GM19351 (cell line): ENCODE data around the gene DDX25.
"Not testable (repeated sequence)": the region's sequence is repeated elsewhere in the genome, so short reads cannot be mapped to it uniquely, and the experiment has no call there.

Experiments
- ATAC-seq: cut with Tn5 transposase; IDR thresholded peaks from one replicate; pipeline ENCODE4 v1.9.1; 2021; ENCODE audit warnings: mild to moderate bottlenecking, moderate library complexity; ENCODE audit not compliant: unreplicated experiment

DDX25 gene

DNA sequence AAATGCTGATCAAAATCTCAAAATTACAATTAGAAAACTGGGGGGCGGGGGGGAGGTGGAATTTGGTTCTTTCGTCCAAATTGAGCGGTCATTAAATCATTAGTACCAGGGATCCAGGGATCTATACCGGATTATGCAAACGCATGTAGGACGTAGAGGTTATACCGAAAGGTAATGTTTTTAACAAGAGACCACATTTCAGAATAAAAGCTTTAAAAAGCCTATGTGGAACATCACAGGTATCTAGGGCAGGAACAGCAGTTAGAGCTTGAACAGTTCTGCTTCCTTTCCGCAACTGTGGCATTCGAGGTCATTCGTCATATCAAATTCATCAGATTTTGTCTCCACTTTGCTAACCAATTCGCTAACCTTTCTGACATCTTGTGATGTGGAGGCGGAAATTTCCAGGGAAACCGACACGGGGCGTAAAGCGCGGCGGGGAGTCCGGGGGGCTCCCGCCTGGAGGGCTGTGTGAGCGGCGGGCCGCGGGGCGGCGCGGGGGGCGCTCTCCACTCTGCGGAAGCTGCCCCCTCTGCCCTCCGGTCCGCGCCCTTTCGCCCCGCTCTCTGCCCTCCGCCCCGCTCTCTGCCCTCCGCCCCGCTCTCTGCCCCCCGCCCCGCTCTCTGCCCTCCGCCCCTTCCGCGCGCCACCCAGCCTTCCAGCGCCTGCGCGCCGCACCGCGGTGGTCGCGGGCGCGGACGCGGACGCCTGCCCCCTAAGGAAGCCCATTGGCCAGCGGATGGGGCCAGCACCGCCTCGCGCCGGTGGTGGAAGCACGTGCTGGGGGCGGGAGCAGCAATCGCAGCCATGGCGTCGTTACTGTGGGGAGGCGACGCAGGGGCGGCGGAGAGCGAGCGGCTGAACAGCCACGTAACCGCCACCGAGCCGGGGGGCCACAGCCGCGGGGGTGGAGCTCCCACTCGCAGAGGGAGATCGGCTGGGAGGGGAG is at the start of gene DDX25:
TSS of gene DDX25 (plus strand) at position 798 of the 949 bp plus-strand sequence. CDS start at position 808, 10 bp downstream.
- ATAC-seq, result no peak

DNA sequence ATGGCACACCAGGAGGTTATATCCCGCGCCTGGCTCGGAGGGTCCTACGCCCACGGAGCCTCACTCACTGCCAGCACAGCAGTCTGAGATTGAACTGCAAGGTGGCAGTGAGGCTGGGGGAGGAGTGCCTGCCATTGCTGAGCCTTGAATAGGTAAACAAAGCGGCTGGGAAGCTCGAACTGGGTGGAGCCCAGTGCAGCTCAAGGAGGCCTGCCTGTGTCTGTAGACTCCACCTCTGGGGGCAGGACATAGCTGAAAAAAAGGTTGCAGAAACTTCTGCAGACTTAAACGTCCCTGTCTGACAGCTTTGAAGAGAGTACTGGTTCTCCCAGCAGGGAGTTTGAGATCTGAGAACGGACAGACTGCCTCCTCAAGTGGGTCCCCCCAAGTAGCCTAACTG is 46.6 kb upstream of the DDX25 start:
- not testable (repeated sequence) for ATAC-seq

- not testable (repeated sequence) for ATAC-seq
These were observed 41.5 kb upstream of the DDX25 start for GRCh38 chr11:125862786-125863185.

GRCh38 chr11:125865354-125865753 is 39.0 kb upstream of the DDX25 start:
- ATAC-seq, result not testable (repeated sequence)

DNA sequence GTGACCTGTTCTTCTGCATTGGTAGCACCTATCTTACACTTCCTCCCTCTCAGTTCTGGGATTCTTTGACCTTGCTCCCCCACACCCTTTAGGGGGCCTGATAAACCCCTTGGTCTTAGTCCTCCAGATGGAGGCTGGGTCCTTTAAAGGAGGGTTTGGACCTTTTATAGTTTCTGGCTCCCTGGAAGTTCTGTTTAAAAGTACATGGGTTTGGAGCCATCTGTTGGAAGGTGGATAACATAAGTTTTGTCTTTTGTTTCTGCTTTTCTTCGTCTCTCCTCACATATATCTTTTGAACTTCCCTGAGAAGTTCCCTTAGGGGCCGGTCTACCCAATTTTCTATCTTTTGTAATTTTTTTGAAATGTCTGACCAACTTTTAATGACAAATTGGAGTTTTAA is 34.8 kb upstream of the DDX25 start:
- ATAC-seq, result no peak

GRCh38 chr11:125871391-125872137 is 32.7 kb upstream of the DDX25 start:
- ATAC-seq, result no peak

- ATAC-seq, result no peak
These were observed 32.2 kb upstream of the DDX25 start for GRCh38 chr11:125872138-125872491.

- ATAC-seq, result peak; percentile 13
These were observed 30.3 kb upstream of the DDX25 start for GRCh38 chr11:125873881-125874555.

DNA sequence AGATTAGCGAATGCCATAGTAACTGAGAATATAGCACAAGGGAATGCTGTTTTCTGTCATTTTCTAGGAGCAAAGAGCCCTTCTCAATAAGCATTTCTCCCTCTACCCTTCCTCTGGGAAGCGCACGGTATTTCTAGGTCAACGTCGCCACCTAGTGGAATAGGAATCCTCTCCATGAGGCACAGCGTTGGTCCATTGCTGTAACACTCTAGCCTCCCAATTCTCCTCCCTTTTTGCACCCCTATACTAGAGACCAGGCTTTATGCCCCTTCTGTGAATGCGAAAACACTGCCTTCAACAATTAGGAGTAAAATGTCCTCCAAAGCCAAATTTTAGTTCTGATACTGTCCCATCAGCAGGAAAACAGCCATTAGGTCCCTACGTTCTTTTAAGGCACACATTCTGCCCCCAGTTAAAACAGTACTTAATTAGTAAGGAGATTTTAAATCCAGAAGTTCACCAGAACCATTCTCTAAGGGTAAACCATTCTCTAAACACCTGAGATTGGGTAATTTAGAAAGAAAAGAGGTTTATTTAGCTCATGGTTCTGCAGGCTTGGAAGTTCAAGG is 29.7 kb upstream of the DDX25 start:
- peak; percentile 85 for ATAC-seq

DNA sequence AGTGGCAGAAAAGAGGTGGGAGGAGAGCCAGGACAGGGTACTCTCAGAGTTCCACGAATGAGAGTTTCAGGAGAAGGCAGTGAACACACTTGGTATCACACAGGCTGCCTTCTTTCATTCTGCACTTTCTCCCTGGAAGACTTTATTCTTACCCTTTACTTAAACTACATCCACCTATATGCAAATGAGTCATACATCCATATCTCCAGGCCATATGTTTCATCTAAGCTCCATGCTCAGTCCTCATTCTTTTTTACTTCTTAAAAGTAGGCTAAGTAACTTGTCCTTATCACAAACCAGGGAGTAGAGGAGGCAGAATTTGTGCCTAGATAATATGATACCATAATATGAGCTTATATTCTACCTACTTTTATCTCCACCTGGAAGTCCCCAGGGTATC is 23.0 kb upstream of the DDX25 start:
- no peak for ATAC-seq

DNA sequence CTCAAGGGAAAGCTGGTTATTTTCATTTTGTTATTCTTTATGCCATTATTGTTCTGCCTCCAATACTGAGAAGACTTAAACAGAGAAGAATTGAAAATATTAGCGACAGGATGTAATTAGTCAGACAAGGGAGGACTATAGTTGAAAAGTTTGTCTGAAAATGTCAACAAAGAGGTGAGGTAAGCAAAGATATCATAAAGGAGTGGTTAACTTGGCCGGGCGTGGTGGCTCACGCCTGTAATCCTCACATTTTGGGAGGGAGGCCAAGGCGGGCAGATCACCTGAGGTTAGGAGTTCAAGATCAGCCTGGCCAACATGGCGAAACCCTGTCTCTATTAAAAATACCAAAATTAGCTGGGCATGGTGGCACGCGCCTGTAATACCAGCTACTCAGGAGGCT is 20.9 kb upstream of the DDX25 start:
- no peak for ATAC-seq

GRCh38 chr11:125886997-125887372 is 17.3 kb upstream of the DDX25 start:
- ATAC-seq, result peak; percentile 41

DNA sequence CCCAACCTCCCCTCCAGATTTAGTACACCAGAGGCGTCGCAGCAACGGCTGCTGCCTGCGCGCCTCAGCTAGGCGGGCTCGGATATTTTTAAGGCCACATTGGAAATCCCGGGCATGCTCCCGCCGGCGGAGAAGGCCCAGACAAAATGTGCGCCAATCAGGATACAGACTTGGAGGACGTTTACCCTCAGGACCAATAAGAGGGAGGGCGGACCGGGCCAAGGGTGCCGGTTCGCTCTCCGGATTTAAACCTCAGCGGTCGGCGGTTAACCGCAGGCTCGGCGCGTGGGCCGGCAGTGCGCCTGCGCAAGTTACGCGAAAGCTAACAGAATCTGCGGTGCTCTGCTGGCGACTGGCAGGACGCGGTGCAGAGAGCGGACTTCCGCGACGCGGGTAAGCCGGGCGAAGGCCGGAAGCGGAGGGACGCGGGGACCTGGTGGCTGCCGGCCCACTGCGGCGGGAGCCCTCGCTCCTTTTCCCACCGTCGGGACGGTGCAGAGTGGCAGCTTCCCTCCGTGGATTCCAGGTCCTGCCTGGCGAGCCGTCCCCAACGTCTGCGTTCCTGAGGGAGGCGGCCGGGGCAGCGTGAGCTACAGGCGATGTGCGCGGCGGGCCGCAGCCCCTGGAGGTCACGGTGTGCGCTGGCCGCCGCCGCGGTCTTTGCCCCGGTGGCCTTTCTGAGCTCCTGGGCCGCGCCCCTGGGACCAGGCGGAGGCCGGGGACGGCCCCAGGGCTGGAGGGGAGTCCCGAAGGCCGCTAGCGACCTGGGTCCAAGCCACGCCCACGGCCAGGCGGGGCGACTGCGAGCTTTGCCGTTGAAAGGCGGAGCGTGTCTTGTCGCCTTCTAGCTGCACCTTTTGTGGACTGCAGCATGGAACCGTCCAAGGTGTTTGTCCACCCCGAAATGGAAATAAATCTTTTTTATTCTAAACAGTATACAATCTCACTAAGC is 16.7 kb upstream of the DDX25 start, which contains the start of gene HYLS1:
TSS of gene HYLS1 (plus strand) at position 296 of the 952 bp plus-strand sequence. CDS start 11,701 bp downstream, outside the sequence.
- peak; percentile 78 for ATAC-seq

DNA sequence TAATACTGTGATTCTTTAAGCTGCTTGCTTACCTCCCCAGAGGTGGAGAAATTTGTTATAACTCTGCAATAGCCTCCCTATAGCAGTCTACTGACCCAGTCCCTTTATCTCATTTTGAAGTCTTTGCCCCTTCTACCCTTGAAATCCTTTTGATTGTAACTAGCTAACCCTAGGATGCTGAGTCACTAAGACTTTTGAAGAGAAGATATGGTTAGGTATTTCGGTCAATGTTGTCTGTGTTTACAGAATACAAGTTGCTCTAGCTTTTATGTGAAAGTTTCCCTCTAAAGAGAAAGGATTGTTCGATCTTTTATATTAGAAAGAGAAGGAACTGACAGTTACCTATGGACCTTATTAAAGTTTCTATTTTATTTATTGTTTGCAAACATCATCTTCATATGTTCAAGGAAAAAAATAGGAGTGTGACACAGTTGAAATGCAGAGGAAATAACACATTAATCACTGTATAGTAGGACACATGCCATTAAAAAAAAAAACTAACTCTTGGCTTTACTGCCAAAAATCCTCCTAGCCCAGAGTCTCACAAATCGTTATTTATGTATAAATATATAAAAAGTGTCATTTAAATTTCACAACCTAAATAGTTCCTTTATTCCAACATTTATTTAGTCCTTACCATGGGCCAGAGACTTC is 13.7 kb upstream of the DDX25 start:
- ATAC-seq, result no peak

GRCh38 chr11:125892071-125892470 is 12.2 kb upstream of the DDX25 start:
- ATAC-seq, result no peak

DNA sequence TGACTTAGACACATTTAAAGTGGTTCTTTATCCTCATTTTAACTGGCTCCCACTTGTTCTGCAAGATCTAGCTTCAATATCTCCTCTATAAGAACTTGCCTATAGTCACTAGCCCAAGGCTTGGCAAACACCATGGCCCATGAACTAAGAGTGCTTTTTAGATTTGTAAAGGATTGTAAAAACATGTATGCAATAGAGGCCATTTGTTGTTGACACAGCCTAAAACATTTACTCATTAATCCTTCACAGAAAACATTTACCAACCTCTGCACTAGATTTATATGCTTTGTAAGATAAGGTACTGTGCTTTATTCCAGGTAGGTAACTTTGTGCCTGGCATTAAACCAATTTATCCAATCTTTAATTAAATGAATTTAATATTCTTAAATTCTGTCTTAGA is 11.3 kb upstream of the DDX25 start:
- no peak for ATAC-seq

GRCh38 chr11:125901872-125902271 is 2.4 kb upstream of the DDX25 start:
- no peak for ATAC-seq

DNA sequence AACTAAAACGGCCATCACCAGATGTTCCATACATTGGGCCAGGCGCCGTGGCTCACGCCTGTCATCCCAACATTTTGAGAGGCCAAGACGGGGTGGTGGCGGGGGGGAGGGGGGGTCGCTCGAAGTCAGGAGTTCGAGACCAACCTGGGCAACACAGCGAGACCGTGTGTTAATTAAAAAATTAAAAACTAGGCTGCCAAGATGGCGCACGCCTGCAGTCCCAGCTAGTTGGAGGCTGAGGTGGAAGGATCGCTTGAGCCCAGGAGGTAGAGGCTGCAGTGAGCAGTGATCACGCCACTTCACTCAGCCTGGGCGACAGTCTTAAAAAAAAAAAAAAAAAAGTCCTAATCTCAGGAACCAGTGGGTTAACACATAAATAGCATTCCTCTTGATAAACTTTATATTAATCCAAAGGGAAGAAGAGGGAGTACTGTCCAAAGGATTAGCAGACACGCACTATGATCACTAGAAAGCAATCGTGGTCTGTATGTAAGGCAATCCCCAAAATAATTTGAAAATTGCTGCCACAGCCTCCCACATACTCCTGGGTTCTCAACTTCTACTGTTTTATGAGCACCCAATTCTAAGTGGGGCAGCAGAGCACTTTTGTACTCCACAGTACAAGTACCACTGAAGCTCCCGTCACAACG is 1.9 kb upstream of the DDX25 start:
- ATAC-seq, result no peak
